DND-41 (cell line): ENCODE data around the gene APOE.
A peak's percentile ranks its signal among the peaks of the same experiment; 100 is the strongest.

Source experiments
- ATAC-seq: fragments of 200-7000 bp; cut with Tn5 transposase; 3 replicates; pipeline ENCODE4 v1.9.1; 2021; ENCODE audit warnings: low read depth; ENCODE audit not compliant: insufficient read depth
- DNase-seq: peaks from one replicate; pipeline ENCODE4 v3.0.0-alpha.2; 2020
- H2AFZ ChIP-seq: 2 replicates; pipeline ENCODE4 v1.6.0; 2012; ENCODE audit warnings: low read depth, low read length
- H3K27ac ChIP-seq: 2 replicates; pipeline ENCODE4 v1.5.1; 2012; ENCODE audit warnings: low read length, inconsistent platforms
- H3K27me3 ChIP-seq: fragments of 200-600 bp; sonication (generic); 2 replicates; pipeline ENCODE4 v1.6.0; 2012; ENCODE audit warnings: low read length, mild to moderate bottlenecking, inconsistent platforms; ENCODE audit not compliant: insufficient read depth, poor library complexity
- H3K36me3 ChIP-seq: 2 replicates; pipeline ENCODE4 v1.5.1; 2012; ENCODE audit warnings: low read length, inconsistent platforms; ENCODE audit not compliant: insufficient read depth
- H3K4me1 ChIP-seq: 2 replicates; pipeline ENCODE4 v1.5.1; 2012; ENCODE audit warnings: mild to moderate bottlenecking, low read length; ENCODE audit not compliant: insufficient read depth
- H3K4me2 ChIP-seq: 2 replicates; pipeline ENCODE4 v1.6.0; 2012; ENCODE audit warnings: mild to moderate bottlenecking, moderate library complexity, low read length, inconsistent platforms; ENCODE audit not compliant: insufficient read depth
- H3K4me3 ChIP-seq, 2 experiments: fragments of 200-600 bp in 1 of 2; shearing (Covaris generic) in 1 of 2; 2 replicates each; pipeline ENCODE4 v1.5.1; 2012 to 2016; ENCODE audit warnings: inconsistent platforms in 2 of 2, low read length in 2 of 2, mild to moderate bottlenecking in 2 of 2, low read depth in 1 of 2, moderate library complexity in 1 of 2
- H3K79me2 ChIP-seq: 2 replicates; pipeline ENCODE4 v1.6.0; 2012; ENCODE audit warnings: low read length, inconsistent platforms; ENCODE audit not compliant: insufficient read depth
- H3K9ac ChIP-seq: 2 replicates; pipeline ENCODE4 v1.6.0; 2012; ENCODE audit warnings: low read depth, mild to moderate bottlenecking, inconsistent platforms, low read length, moderate library complexity
- H3K9me3 ChIP-seq: 2 replicates; pipeline ENCODE4 v1.5.1; 2012; ENCODE audit warnings: low read length, moderate library complexity, mild to moderate bottlenecking, inconsistent platforms; ENCODE audit not compliant: insufficient read depth, severe bottlenecking
- H4K20me1 ChIP-seq: 2 replicates; pipeline ENCODE4 v1.6.0; 2012; ENCODE audit warnings: low read length; ENCODE audit not compliant: insufficient read depth
- EZH2 ChIP-seq: IDR thresholded peaks from 3 replicates; pipeline ENCODE4 v1.6.1; 2012; ENCODE audit warnings: borderline replicate concordance, low read depth, mild to moderate bottlenecking, moderate library complexity, low read length, inconsistent platforms; ENCODE audit not compliant: severe bottlenecking
- TF ChIP-seq, protein P1 (sequence below): IDR thresholded peaks from 2 replicates; pipeline ENCODE4 v1.5.1; 2012; ENCODE audit warnings: borderline replicate concordance, low read length, moderate library complexity, mild to moderate bottlenecking; ENCODE audit not compliant: poor library complexity, severe bottlenecking; ENCODE audit errors: extremely low read depth

APOE gene

GRCh38 chr19:44948763-44949374 lies 43.3 kb downstream of the APOE start:
- Histone ChIP-seq H3K4me2 (no peak overlapping the region), H3K4me3 (no peak overlapping the region), H3K27ac (no peak overlapping the region), H3K9ac (no peak overlapping the region), H3K79me2 (no peaks in the 10 kb centered on the region), H4K20me1 (no peaks in the 10 kb centered on the region), H2AFZ (no peak overlapping the region), H3K36me3 (no peaks in the 10 kb centered on the region), H3K4me1 (peaks cover 6% of the 10 kb centered on the region), H3K27me3 (no peaks in the 10 kb centered on the region), H3K9me3 (no peaks in the 10 kb centered on the region)
- DNase-seq (no peak), ATAC-seq (no peak)
- TF ChIP-seq EZH2, result no peak
- TF ChIP-seq, protein P1, sequence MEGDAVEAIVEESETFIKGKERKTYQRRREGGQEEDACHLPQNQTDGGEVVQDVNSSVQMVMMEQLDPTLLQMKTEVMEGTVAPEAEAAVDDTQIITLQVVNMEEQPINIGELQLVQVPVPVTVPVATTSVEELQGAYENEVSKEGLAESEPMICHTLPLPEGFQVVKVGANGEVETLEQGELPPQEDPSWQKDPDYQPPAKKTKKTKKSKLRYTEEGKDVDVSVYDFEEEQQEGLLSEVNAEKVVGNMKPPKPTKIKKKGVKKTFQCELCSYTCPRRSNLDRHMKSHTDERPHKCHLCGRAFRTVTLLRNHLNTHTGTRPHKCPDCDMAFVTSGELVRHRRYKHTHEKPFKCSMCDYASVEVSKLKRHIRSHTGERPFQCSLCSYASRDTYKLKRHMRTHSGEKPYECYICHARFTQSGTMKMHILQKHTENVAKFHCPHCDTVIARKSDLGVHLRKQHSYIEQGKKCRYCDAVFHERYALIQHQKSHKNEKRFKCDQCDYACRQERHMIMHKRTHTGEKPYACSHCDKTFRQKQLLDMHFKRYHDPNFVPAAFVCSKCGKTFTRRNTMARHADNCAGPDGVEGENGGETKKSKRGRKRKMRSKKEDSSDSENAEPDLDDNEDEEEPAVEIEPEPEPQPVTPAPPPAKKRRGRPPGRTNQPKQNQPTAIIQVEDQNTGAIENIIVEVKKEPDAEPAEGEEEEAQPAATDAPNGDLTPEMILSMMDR, result no peak

GRCh38 chr19:44949550-44949949 lies 44.0 kb downstream of the APOE start:
- H3K27ac ChIP-seq, result no peak overlapping the region
- H2AFZ ChIP-seq, result no peak overlapping the region
- H4K20me1 ChIP-seq, result no peaks in the 10 kb centered on the region
- DNase-seq, result no peak
- no peaks in the 10 kb centered on the region for H3K36me3 ChIP-seq
- ATAC-seq, result no peak
- no peak overlapping the region for H3K9ac ChIP-seq
- H3K4me2 ChIP-seq, result no peak overlapping the region
- peaks cover 13% of the 10 kb centered on the region for H3K4me1 ChIP-seq
- H3K9me3 ChIP-seq, result no peaks in the 10 kb centered on the region
- TF ChIP-seq, protein P1, result no peak
- no peak for TF ChIP-seq EZH2
- no peak overlapping the region for H3K4me3 ChIP-seq
- peaks cover 4% of the 10 kb centered on the region for H3K79me2 ChIP-seq
- H3K27me3 ChIP-seq, result no peaks in the 10 kb centered on the region

DNA sequence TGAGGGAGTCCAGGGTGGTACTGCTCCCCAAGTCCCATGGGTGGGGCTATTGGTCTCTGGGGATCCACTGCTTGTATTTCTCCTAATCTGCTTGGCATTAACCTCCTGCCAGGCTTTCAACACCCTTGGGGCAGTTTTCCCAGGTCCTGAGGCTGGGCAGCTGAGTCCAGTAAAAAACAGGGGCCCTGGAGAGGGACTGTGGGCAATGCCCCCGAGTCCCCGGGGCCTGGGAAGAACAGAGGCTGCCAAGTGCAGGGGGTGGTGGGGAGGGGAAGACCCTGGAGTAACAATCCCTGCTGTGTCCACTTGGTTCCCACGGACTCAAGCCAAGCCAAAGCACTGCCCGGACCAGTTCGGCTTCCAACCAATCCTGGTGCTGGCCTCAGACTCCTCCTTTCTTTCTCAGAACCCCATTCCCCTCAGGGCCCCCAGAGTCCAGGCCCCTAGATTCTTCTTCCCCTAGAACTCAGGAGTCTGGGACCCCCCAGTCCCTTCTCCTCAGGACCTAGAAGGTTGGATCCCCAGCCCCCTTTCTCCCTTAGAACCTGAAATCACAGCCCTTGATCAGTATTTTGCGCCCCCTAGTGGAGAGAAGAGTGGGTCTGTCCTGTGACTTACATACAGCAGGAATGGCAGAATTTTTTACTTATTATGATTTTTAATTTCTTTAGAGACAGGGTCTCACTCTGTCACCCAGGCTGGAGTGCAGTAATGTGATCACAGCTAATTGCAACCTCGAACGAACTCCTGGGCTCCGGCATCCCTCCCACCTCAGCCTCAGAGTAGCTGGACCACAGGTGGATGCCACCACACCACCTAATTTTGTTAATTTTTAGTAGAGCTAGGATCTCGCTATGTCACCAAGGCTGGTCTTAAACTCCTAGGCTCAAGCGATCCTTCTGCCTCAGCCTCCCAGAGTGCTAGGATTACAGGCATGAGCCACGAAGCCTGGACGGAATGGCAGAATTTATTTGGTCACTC lies 45.9 kb downstream of the APOE start:
- no peak overlapping the region for H3K4me2 ChIP-seq

More for the DNA sequence above, 45.9 kb downstream of the APOE start:
- Histone ChIP-seq H3K9me3 (no peaks in the 10 kb centered on the region), H3K9ac (no peak overlapping the region), H3K4me3 (no peak overlapping the region), H4K20me1 (peaks cover 10% of the 10 kb centered on the region), H3K27ac (no peak overlapping the region), H3K79me2 (peaks cover 17% of the 10 kb centered on the region), H3K36me3 (peaks cover 3% of the 10 kb centered on the region; the same call in 1 of the 2 replicates), H2AFZ (no peak overlapping the region; the same call in 1 of the 2 replicates), H3K4me1 (peaks cover 20% of the 10 kb centered on the region), H3K27me3 (no peaks in the 10 kb centered on the region)
- peak; percentile 43; the same call in 2 of the 3 replicates for ATAC-seq
- DNase-seq, result peak; percentile 70
- TF ChIP-seq, protein P1, result peak; percentile 87
- no peak for TF ChIP-seq EZH2
